Muscle layer of colon (tissue), 2 donors: ENCODE results near the gene ZBTB2.
"Not testable (repeated sequence)": the region's sequence is repeated elsewhere in the genome, so short reads cannot be mapped to it uniquely, and the experiment has no call there.

Experiments
- H3K27ac ChIP-seq: one replicate; pipeline ENCODE4 v1.7.0; 2013; ENCODE audit warnings: low read depth, mild to moderate bottlenecking, low read length, moderate library complexity
- H3K27me3 ChIP-seq, 2 donors: one replicate each; pipeline ENCODE4 v1.7.0; 2013; ENCODE audit warnings: low read length in 2 of 2, mild to moderate bottlenecking in 2 of 2; ENCODE audit not compliant: insufficient read depth in 2 of 2, control insufficient read depth in 1 of 2
- H3K36me3 ChIP-seq: one replicate; pipeline ENCODE4 v1.7.0; 2013; ENCODE audit warnings: mild to moderate bottlenecking, low read length; ENCODE audit not compliant: insufficient read depth
- H3K4me1 ChIP-seq: one replicate; pipeline ENCODE4 v1.7.0; 2013; ENCODE audit warnings: mild to moderate bottlenecking, low read length; ENCODE audit not compliant: insufficient read depth
- H3K4me3 ChIP-seq, 2 donors: one replicate each; pipeline ENCODE4 v1.7.0; 2013; ENCODE audit warnings: low read length in 2 of 2, low read depth in 1 of 2, mild to moderate bottlenecking in 1 of 2, moderate library complexity in 1 of 2
- H3K9ac ChIP-seq: one replicate; pipeline ENCODE4 v1.7.0; 2013; ENCODE audit warnings: low read length
- H3K9me3 ChIP-seq: one replicate; pipeline ENCODE4 v1.7.0; 2013; ENCODE audit warnings: mild to moderate bottlenecking, low read length
- donor health status: abdominal sarcoma.
- donor health status: Adenocarcinoma of cecum.

Gene ZBTB2

DNA sequence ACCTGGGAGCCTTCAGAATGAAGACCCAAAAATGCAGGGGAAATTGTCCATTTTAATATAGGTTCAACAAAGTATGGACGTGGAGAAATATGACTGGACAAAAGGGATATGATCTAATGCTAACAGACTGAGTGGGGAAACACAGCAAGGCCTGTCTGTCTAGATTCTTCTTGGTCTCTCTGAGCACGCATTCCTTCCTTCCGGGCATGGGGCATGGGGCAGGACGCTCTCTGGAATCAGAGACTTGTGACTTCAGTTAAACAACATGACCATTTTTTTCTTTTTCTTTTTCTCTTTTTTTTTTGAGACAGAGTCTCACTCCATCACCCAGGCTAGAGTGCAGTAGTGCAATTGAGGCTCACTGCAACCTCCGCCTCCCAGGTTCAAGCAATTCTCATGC, 31.9 kb downstream of the ZBTB2 start:
- peaks cover 8% of the 10 kb centered on the region for H3K36me3 ChIP-seq
- H3K4me3 ChIP-seq, result no peak overlapping the region
- H3K9me3 ChIP-seq, result no peaks in the 10 kb centered on the region
- H3K27me3 ChIP-seq, result no peaks in the 10 kb centered on the region
- no peak overlapping the region for H3K27ac ChIP-seq
- H3K4me1 ChIP-seq, result peaks cover 7% of the 10 kb centered on the region
- H3K9ac ChIP-seq, result no peak overlapping the region

DNA sequence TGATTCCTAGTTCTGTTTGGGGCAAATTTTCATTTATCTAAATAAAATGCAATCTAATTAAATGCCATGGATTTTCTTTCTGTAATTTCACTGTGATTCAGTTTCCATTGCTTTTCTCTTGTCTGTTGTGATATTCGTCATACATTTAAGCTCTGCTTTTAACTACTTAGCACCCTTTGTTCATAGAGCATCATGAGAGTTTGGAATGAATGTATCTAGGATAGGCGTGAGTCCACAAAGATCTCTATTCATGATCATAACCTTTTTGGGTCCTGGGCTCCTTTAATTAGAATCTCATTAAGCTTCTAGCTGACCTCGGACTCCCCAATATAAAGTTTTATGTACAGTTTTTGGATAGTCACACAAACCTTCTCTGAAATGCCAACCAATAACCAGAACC, 32.9 kb downstream of the ZBTB2 start:
- peaks cover 8% of the 10 kb centered on the region for H3K36me3 ChIP-seq

DNA sequence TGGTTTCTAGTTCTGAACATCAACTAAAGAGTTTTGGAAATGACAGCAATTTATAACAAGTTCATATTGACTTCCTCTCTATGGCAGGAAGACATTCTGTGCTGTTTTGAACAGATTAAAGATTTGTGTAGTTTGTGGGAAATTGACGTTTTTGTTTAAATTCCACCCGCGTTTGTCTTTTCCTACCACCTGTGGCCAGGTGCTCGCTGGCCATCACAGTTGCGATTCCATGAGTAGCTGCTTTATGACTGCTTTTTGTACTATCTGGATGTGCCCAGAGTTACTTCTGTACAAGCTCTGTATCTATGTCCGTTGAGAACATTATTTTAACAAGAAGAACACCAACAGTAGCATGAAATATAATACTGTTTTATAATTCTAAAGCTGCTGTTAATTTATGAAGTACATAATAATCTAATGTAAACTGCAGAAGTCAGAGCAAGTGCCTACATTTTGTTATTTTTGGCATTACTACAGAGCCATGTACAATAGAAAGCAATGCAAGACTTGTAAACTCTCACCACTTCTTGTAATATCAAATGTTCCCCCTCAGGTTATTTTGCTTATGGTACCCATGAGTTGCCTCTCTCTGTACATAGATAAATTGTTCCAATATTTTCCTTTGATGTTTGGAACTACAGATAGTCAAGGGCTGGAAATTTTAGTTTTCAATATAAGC, 33.5 kb downstream of the ZBTB2 start:
- H3K9ac ChIP-seq, result no peak overlapping the region
- H3K9me3 ChIP-seq, result no peaks in the 10 kb centered on the region
- no peak overlapping the region for H3K4me3 ChIP-seq
- H3K27me3 ChIP-seq, result no peaks in the 10 kb centered on the region
- peaks cover 8% of the 10 kb centered on the region for H3K36me3 ChIP-seq
- H3K4me1 ChIP-seq, result peaks cover 7% of the 10 kb centered on the region
- H3K27ac ChIP-seq, result no peak overlapping the region

More for the DNA sequence above, 32.9 kb downstream of the ZBTB2 start:
- Histone ChIP-seq H3K4me1 (peaks cover 7% of the 10 kb centered on the region), H3K9me3 (no peaks in the 10 kb centered on the region), H3K27me3 (no peaks in the 10 kb centered on the region), H3K9ac (no peak overlapping the region), H3K27ac (no peak overlapping the region), H3K4me3 (no peak overlapping the region)

DNA sequence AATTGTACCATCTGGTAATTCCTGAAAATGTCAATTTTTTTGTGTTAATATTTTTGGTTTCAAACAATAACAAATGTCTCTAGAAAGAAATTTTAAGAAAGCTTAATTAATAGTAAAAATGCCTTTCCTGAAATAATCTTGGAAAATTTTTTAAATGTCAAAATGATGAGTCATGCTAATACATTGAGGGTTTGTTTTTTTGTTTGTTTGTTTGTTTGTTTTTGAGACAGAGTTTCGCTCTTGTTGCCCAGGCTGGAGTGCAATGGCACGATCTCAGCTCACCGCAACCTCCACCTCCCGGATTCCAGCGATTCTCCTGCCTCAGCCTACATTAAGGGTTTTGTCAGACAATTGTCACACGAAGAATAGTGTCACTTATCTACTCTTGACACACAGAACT, 34.4 kb downstream of the ZBTB2 start:
- not testable (repeated sequence) for H3K27ac ChIP-seq, H3K4me1 ChIP-seq
- peaks cover 12% of the 10 kb centered on the region for H3K36me3 ChIP-seq

GRCh38 chr6:151353795-151354194, 37.6 kb downstream of the ZBTB2 start:
- Histone ChIP-seq H3K27ac (no peak overlapping the region), H3K36me3 (peaks cover 44% of the 10 kb centered on the region), H3K9me3 (no peaks in the 10 kb centered on the region), H3K9ac (no peak overlapping the region), H3K4me1 (peaks cover 7% of the 10 kb centered on the region), H3K27me3 (no peaks in the 10 kb centered on the region), H3K4me3 (no peak overlapping the region)

More for the DNA sequence above, 34.4 kb downstream of the ZBTB2 start:
- H3K9ac ChIP-seq, H3K27me3 ChIP-seq, H3K9me3 ChIP-seq, H3K4me3 ChIP-seq: not testable (repeated sequence)

- Histone ChIP-seq H3K9me3 (no peaks in the 10 kb centered on the region), H3K4me3 (no peak overlapping the region), H3K9ac (no peak overlapping the region), H3K27me3 (no peaks in the 10 kb centered on the region), H3K27ac (no peak overlapping the region), H3K36me3 (peaks cover 46% of the 10 kb centered on the region), H3K4me1 (peaks cover 7% of the 10 kb centered on the region)
Observed at GRCh38 chr6:151352410-151353396, 38.7 kb downstream of the ZBTB2 start.

DNA sequence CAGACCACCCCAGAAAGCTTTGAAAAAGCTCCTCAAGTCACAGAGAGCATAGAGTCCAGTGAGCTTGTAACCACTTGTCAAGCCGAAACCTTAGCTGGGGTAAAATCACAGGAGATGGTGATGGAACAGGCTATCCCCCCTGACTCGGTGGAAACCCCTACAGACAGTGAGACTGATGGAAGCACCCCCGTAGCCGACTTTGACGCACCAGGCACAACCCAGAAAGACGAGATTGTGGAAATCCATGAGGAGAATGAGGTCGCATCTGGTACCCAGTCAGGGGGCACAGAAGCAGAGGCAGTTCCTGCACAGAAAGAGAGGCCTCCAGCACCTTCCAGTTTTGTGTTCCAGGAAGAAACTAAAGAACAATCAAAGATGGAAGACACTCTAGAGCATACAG, 39.6 kb downstream of the ZBTB2 start:
- Histone ChIP-seq H3K36me3 (peaks cover 46% of the 10 kb centered on the region), H3K27ac (no peak overlapping the region), H3K9ac (no peak overlapping the region), H3K4me3 (no peak overlapping the region), H3K27me3 (no peaks in the 10 kb centered on the region), H3K9me3 (no peaks in the 10 kb centered on the region), H3K4me1 (peaks cover 10% of the 10 kb centered on the region)

GRCh38 chr6:151351146-151351700, 40.1 kb downstream of the ZBTB2 start:
- no peaks in the 10 kb centered on the region for H3K9me3 ChIP-seq
- no peaks in the 10 kb centered on the region for H3K27me3 ChIP-seq
- H3K9ac ChIP-seq, result no peak overlapping the region
- peaks cover 46% of the 10 kb centered on the region for H3K36me3 ChIP-seq
- no peak overlapping the region for H3K27ac ChIP-seq
- H3K4me1 ChIP-seq, result peaks cover 8% of the 10 kb centered on the region
- no peak overlapping the region for H3K4me3 ChIP-seq

- no peak overlapping the region for H3K4me3 ChIP-seq
- H3K9me3 ChIP-seq, result no peaks in the 10 kb centered on the region
- peaks cover 43% of the 10 kb centered on the region for H3K36me3 ChIP-seq
- no peak overlapping the region for H3K9ac ChIP-seq
- H3K4me1 ChIP-seq, result peaks cover 14% of the 10 kb centered on the region
- H3K27me3 ChIP-seq, result no peaks in the 10 kb centered on the region
- H3K27ac ChIP-seq, result no peak overlapping the region
Observed at GRCh38 chr6:151350442-151351145, 40.8 kb downstream of the ZBTB2 start.

- H3K27ac ChIP-seq, result no peak overlapping the region
- no peaks in the 10 kb centered on the region for H3K9me3 ChIP-seq
- peaks cover 14% of the 10 kb centered on the region for H3K4me1 ChIP-seq
- no peak overlapping the region for H3K9ac ChIP-seq
- no peaks in the 10 kb centered on the region for H3K27me3 ChIP-seq
- no peak overlapping the region for H3K4me3 ChIP-seq
- H3K36me3 ChIP-seq, result peaks cover 40% of the 10 kb centered on the region
Observed at GRCh38 chr6:151349651-151350270, 41.6 kb downstream of the ZBTB2 start.

GRCh38 chr6:151342750-151343149, 48.6 kb downstream of the ZBTB2 start:
- not testable (repeated sequence) for H3K9ac ChIP-seq, H3K9me3 ChIP-seq, H3K4me3 ChIP-seq, H3K27ac ChIP-seq, H3K27me3 ChIP-seq
- peaks cover 28% of the 10 kb centered on the region for H3K4me1 ChIP-seq
- H3K36me3 ChIP-seq, result peaks cover 12% of the 10 kb centered on the region
